GM21529 (cell line): ENCODE results near the gene P2RY2.

ENCODE experiments used
- ATAC-seq: cut with Tn5 transposase; IDR thresholded peaks from one replicate; pipeline ENCODE4 v1.9.1; 2021; ENCODE audit not compliant: unreplicated experiment

Gene P2RY2

GRCh38 chr11:73218106-73218829 is at the start of gene P2RY2:
TSS of gene P2RY2 (plus strand) at chr11:73218281. CDS start at chr11:73234160, 15,879 bp downstream.
- no peak for ATAC-seq

DNA sequence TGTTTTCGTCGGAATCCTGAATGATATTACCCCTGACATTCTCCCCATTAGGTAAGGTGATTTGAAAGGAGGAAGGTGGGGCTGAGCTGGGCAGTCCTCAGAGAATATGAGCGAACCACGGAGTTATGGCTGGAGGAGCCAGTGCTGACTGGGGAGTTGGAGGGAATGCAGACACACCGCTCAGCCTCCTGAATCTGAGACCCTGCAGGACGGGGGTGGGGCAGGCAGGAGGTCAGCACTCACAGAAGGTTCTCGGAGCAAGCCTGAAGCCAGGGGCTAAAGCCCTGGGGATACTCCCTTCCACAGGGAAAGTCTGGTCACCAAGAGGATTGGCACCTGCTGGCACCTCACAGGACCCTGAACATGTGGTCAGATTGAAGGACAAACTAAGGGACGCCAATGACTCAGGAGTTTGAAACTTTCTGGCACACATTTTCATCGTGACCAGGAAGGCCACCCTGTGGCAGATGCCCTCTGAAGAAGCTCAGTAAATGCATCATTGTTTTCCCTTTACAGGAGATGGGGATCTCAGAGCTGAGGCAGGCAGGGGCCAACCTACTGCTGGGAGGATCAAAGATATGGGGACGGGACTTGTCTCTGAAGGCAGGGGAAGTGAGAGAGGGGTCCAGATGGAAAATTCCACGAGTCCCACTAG is 49.0 kb upstream of the P2RY2 start:
- no peak for ATAC-seq

DNA sequence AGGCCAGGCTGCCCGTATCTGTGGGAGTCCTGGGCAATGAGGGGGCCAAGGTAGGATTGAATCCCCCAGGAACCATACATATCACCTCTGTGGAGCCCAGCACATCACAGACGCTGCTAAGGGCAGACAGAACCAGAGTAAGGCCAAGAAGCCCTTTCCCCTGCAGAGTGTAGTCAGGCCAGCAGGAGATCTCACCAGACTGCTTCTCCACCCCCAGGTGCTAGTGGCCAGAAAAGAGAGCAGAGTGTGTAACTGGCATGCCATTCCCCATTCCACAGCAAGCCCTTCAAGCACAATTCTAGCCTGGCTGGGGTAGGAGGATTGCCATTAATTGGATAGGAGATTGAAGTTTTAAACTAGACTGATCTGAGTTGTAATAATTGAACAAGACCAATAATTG is 47.9 kb upstream of the P2RY2 start:
- no peak for ATAC-seq

GRCh38 chr11:73171436-73172161 is 46.5 kb upstream of the P2RY2 start:
- ATAC-seq = no peak

GRCh38 chr11:73172992-73173656 is 45.0 kb upstream of the P2RY2 start:
- no peak for ATAC-seq

GRCh38 chr11:73173755-73174494 is 44.2 kb upstream of the P2RY2 start:
- no peak for ATAC-seq

DNA sequence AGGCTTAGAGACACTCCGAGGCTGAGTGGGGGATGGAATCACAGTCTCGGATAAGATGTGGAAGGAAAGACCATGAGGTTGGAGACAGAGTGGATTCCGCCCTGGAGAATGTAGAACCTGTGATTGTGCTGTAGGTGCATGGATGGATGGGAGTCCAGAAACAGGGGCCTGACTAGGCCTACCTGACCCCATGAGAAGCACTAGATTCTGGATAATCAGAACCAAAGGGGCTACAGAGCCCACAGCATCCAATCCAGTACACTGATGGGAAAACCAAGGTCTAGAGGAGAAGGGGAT is 43.6 kb upstream of the P2RY2 start:
- ATAC-seq = no peak

- no peak for ATAC-seq
Measured at GRCh38 chr11:73175551-73176144, 42.4 kb upstream of the P2RY2 start.

- no peak for ATAC-seq
Measured at GRCh38 chr11:73176145-73176873, 41.8 kb upstream of the P2RY2 start.

DNA sequence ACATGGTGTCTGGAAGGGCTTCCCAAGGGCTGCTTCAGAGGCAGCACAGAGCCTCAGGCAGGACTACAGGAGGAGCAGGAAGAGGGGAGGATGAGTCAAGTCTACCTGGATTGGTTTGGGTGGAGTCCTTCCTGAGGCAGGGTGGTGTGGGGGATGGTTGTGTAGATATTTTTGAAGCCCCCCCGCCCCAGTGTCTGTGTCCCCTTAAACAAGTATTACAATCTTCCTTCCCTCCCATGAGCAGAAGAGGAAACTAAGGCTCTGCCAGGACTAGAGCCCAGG is 41.3 kb upstream of the P2RY2 start:
- no peak for ATAC-seq

DNA sequence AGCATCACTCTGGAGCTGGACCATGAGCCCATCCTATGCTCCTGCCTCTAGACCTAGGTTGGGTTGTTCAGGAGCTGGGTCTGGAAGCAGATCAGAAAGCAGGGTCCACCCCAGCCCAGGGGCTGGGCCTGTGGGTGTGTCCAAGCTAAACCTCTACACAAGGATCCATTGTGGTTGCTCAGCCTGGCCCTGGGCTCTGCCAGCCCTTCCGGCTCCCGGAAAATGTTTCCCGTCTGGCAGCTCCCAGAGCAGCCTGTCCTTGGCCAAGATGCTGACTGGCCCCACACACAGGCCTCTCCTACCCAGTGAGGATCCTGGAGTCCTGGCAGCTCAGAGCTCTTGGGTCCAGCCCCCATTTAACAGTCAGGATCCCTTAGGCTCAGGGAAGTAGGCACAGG is 40.7 kb upstream of the P2RY2 start:
- ATAC-seq = no peak

- ATAC-seq = peak; percentile 76
Measured at GRCh38 chr11:73177778-73178539, 40.1 kb upstream of the P2RY2 start.

GRCh38 chr11:73178681-73179080 is 39.4 kb upstream of the P2RY2 start:
- no peak for ATAC-seq

DNA sequence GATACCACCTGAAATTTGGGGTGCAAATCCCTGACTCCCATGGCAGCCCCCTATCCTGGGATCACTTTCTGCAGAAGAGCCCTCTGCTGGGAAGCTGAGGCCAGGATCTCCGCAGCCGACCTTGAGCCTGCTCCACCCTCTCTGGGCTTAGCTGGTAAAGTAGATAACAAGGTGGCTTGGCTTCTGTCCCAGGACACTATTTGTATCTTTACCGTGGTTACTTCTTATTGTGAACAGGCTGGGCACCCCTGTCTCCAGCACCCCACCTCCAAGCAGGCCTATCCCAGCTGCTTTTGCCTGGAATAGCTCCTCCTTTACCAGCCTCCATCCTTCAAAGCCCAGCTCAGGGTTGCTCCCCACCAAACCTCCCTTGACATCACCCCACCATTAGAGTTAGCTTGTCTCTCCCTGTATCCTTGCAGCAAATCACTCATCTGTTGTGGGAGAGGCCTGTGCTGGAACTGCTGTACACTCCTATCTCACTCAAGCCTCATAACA is 35.2 kb upstream of the P2RY2 start:
- no peak for ATAC-seq

- no peak for ATAC-seq
Measured at GRCh38 chr11:73184953-73185671, 33.0 kb upstream of the P2RY2 start.

DNA sequence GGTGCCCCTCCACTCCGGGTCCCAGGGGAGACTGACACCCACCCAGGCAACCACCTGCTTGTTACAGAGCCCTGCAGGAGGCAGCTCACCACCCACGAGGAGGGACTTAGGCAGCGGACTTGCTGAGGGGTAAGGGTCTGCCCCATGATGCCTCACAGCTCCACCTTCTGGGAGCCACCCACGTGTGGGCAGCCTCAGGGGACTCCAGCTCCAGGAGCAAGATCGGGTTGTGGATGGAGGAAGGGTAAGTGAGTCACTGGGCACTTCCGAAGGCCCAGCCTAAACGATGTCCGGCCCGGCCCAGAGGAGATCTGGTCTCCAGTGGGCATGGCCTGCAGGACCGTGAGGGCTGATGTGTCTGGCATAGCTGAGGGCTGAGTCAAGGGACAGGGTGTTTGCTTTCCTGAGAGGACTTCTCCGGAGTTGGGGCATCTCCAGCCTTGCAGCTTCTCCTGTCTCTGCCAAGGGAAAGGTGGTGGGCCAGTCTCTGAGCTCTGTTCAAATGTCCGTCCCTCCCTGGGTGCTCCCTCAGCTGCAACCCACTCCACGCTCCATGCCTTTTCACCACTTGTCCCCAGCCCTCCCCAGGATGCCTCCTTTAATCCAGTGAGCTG is 32.3 kb upstream of the P2RY2 start:
- ATAC-seq = no peak

DNA sequence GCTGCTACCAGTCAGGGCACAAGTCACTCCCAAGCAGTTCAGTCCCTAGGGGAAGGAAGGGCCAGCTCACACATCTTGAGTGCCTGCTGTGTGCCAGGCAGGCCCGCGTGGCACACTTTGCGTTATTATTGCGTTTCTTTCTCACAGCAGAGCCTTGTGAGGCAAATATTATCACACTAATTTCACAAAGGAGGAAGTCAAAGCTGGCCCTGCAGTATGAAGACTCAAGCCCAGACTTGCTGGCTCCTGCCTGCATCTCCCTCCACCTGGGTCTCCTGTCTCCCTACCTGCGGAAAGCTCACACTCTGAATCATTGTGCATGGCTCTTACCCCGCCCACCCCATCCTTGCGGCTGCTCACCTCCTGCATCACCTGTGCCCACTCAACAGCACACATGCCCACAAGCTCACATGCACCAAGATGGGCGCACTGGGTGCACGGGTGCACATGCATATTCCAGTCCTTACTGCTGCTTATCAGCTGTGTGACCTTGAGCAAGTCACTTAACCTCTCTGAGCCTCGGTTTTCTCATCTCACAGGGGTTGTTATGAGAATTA is 31.7 kb upstream of the P2RY2 start:
- ATAC-seq = no peak

GRCh38 chr11:73186886-73187285 is 31.2 kb upstream of the P2RY2 start:
- ATAC-seq = no peak
